Stomach (tissue), 9 donors: ENCODE data around the gene ZGPAT. TPM values are rescaled to one million over a fixed set of nuclear protein-coding genes. Genes with fewer than 3 reads are reported as not detected.

Source experiments
- DNase-seq, 2 donors: peaks; one replicate each; pipeline versions ENCODE4 v3.0.0 to v3.0.0-alpha.2; 2013 to 2019
- H3K27ac ChIP-seq, 5 donors: fragments of 200-600 bp in 4 of 5; sonication (generic) in 4 of 5; one replicate each; pipeline ENCODE4 v1.5.1; 2013 to 2019; ENCODE audit warnings: mild to moderate bottlenecking in 1 of 5, moderate library complexity in 1 of 5
- H3K27me3 ChIP-seq, 3 donors: fragments of 200-600 bp; sonication (generic); one replicate each; pipeline ENCODE4 v1.5.1; 2017 to 2019; ENCODE audit warnings: mixed run types in 1 of 3
- H3K36me3 ChIP-seq, 4 donors: fragments of 200-600 bp; sonication (generic); 1 replicate in 3 of 4; 2 replicates in 1 of 4; pipeline ENCODE4 v1.5.1; 2016 to 2019
- H3K4me1 ChIP-seq, 4 donors: fragments of 200-600 bp; sonication (generic); one replicate each; pipeline ENCODE4 v1.5.1; 2016 to 2019
- H3K4me3 ChIP-seq, 4 donors: fragments of 200-600 bp; sonication (generic) in 3 of 4; one replicate each; pipeline ENCODE4 v1.5.1; 2016 to 2019; ENCODE audit warnings: mild to moderate bottlenecking in 1 of 4
- H3K9me3 ChIP-seq, 4 donors: fragments of 200-600 bp; sonication (generic); one replicate each; pipeline ENCODE4 v1.5.1; 2016 to 2019
- EP300 ChIP-seq: sonication (generic); formaldehyde crosslinking; IDR thresholded peaks from one replicate; pipeline ENCODE4 v1.6.1; 2017; ENCODE audit warnings: antibody characterized with exemption
- POLR2A ChIP-seq, 4 donors: fragments of 450-650 bp; IDR thresholded peaks; one replicate each; pipeline ENCODE4 v1.6.1; 2016; ENCODE audit warnings: antibody characterized with exemption in 4 of 4, control low read depth in 2 of 4, mild to moderate bottlenecking in 1 of 4, moderate library complexity in 1 of 4
- POLR2AphosphoS5 ChIP-seq, 3 donors: sonication (generic); formaldehyde crosslinking; IDR thresholded peaks; one replicate each; pipeline ENCODE4 v1.6.1; 2016; ENCODE audit warnings: antibody characterized with exemption in 3 of 3
- WGBS, 5 donors: extraction: QIAGEN DNeasy Blood & Tissue Kit in 3 of 5; methylation state at CpG; one replicate each; pipeline versions ENCODE4 v1.1.5 to v1.1.7; 2013 to 2018; 5-methylcytosine and 5-hydroxymethylcytosine counted together
- intact Hi-C: fragments of 100-400 bp; cut with DNase I; formaldehyde crosslinking; loops from one replicate; pipeline ENCODE4 v1.15.1; 2023; ENCODE audit warnings: low total_unique reads
- polyA plus RNA-seq, 3 donors: library from polyadenylated mRNA; stranded (reverse); fragments of 200-250 nt; gene quantifications; one replicate each; pipeline ENCODE4 v1.2.3, GENCODE V29; 2013
- total RNA-seq, 5 donors: library from RNA; depleted of rRNA; stranded (reverse); fragments of >200 nt; gene quantifications; one replicate each; pipeline versions ENCODE4 v1.1.0 to v1.2.3, GENCODE V29; 2014 to 2016
- TF ChIP-seq, protein P1 (sequence below), 7 experiments: fragments of 450-650 bp in 4 of 7; fragments of 200-600 bp in 3 of 7; sonication (generic) in 3 of 7; IDR thresholded peaks; one replicate each; pipeline ENCODE4 v1.5.1; 2016 to 2019; ENCODE audit warnings: antibody characterized with exemption in 7 of 7, control low read depth in 2 of 7, mild to moderate bottlenecking in 1 of 7
- donor health status: healthy with polysubstance abuse.
- donor health status: Bipolar disorder and iron deficiency.
- donor health status: healthy.

ZGPAT gene
- total and polyA plus RNA-seq, 8 donors: 12.3 to 49.6 (median 38.5) TPM

DNA sequence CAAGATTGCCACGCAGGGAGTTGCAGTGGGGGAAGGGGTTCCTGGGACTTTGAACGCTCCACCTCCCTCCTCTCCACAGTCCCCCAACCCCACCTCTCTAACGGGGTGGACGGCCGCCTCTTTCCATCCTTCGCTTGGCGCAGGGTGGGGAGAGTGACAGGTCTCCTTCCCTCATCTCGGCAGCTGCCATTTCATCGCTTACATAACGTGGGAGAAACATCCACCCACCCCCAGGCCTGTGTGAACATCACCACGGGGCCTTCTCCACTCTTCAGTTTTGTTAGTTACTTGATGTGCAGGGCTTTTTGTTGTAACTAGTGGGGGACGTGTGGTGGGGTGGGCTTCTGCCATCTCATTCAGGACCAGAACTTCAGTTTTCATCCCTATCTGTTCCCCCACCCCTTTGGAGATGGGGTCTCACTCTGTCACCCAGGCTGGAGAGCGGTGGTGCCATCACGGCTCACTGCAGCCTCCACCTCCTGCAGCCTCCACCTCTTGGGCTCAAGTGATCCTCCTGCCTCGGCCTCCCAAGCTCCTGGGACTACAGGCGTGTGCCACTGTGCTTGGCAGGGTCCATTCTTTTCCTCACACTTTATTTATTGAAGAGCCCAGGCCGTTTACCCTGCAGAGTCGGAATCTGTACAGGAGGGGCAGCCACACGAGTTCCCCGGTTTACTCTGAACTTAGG is 32.0 kb upstream of the ZGPAT start:
- TF ChIP-seq EP300: no peak
- TF ChIP-seq POLR2A (IDR thresholded peaks at IDR 0.05): no peak
- no peak for TF ChIP-seq POLR2AphosphoS5 (IDR thresholded peaks at IDR 0.05)
- TF ChIP-seq, protein P1, sequence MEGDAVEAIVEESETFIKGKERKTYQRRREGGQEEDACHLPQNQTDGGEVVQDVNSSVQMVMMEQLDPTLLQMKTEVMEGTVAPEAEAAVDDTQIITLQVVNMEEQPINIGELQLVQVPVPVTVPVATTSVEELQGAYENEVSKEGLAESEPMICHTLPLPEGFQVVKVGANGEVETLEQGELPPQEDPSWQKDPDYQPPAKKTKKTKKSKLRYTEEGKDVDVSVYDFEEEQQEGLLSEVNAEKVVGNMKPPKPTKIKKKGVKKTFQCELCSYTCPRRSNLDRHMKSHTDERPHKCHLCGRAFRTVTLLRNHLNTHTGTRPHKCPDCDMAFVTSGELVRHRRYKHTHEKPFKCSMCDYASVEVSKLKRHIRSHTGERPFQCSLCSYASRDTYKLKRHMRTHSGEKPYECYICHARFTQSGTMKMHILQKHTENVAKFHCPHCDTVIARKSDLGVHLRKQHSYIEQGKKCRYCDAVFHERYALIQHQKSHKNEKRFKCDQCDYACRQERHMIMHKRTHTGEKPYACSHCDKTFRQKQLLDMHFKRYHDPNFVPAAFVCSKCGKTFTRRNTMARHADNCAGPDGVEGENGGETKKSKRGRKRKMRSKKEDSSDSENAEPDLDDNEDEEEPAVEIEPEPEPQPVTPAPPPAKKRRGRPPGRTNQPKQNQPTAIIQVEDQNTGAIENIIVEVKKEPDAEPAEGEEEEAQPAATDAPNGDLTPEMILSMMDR (IDR thresholded peaks at IDR 0.05): no peak
- no peaks in the 10 kb centered on the region for H3K27me3 ChIP-seq
- no peaks in the 10 kb centered on the region for H3K9me3 ChIP-seq

DNA sequence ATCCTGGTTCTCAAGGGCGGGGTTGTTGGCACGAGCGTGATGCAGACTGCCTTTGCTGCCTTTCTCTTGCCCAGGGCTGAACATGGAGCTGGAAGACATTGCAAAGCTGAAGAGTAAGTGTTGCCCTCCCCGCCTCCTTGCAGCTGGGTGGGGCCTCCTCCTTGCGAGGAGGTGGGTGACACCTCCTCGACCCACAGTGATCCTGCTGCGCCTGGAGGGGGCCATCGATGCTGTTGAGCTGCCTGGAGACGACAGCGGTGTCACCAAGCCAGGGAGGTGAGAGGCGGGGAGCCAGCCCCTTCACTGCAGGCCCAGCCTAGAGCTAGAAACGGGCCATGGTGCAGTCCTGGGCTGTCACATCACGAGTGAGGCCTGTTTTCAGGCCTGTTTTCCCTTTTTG is 29.8 kb upstream of the ZGPAT start:
- DNase-seq: no peak
- Histone ChIP-seq H3K4me1 (peaks cover 16 to 21% (median 17%) of the 10 kb centered on the region in 4 donors), H3K27me3 (no peaks in the 10 kb centered on the region), H3K4me3 (no peak overlapping the region), H3K27ac (no peak overlapping the region), H3K9me3 (no peaks in the 10 kb centered on the region), H3K36me3 (peaks cover 16 to 74% (median 70%) of the 10 kb centered on the region in 4 donors)
- intact Hi-C loops: no loop called here
- no peak for TF ChIP-seq POLR2A (IDR thresholded peaks at IDR 0.05)
- TF ChIP-seq, protein P1 (IDR thresholded peaks at IDR 0.05): no peak
- no peak for TF ChIP-seq EP300
- no peak for TF ChIP-seq POLR2AphosphoS5 (IDR thresholded peaks at IDR 0.05)
- WGBS, 5 donors: 83 to 92% (median 87%) methylated on average over 13 of the region's 13 CpGs; no CpG with 5 or more reads in 1 of the 5 donors

More for the DNA sequence above, 32.0 kb upstream of the ZGPAT start:
- Histone ChIP-seq H3K4me1 (no peaks in the 10 kb centered on the region), H3K27ac (no peak overlapping the region), H3K36me3 (peaks cover 16 to 87% (median 84%) of the 10 kb centered on the region in 4 donors), H3K4me3 (no peak overlapping the region)
- DNase-seq: no peak
- WGBS, 5 donors: 92 to 96% (median 95%) methylated on average over 20 of the region's 20 CpGs
- intact Hi-C loops: no loop called here

DNA sequence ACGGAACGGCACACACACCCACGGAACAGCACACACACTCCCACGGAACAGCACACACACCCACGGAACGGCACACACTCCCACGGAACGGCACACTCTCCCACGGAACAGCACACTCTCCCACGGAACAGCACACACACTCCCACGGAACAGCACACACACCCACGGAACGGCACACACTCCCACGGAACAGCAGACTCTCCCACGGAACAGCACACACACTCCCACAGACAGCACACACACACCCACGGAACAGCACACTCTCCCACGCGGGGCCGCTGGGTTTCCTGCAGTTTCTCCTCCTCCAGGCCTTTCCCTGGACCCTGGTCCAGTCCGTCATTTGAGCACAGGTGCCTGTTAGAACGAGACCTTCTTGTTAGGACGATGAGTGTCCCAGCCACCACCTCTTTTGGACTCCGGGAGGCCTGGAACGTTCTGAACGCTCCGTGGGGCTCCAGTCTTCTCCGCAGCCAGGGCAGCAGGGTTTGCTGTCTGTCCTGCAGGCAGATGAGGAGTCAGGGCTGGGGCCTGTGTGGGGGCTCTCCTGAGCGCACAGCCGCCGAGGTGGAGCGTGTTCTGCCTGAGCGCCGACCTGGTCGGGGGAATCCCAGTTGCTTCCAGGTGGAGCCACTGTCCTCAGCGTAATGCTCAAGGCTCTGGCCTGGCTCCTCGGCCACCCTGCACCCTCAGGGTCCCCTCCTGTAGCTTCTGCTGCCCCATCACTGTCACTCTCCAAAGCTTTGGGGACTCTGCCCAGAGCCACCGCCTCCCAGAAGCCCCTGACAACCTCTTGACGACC is 29.0 kb upstream of the ZGPAT start:
- Histone ChIP-seq H3K4me3 (no peak overlapping the region), H3K9me3 (no peaks in the 10 kb centered on the region), H3K4me1 (peaks cover 16 to 22% (median 20%) of the 10 kb centered on the region in 4 donors), H3K27ac (no peak overlapping the region), H3K36me3 (peaks cover 16 to 66% (median 63%) of the 10 kb centered on the region in 4 donors), H3K27me3 (no peaks in the 10 kb centered on the region)
- TF ChIP-seq POLR2AphosphoS5 (IDR thresholded peaks at IDR 0.05): no peak
- no peak for TF ChIP-seq POLR2A (IDR thresholded peaks at IDR 0.05)
- TF ChIP-seq, protein P1 (IDR thresholded peaks at IDR 0.05): no peak
- TF ChIP-seq EP300: no peak
- intact Hi-C loops: no loop called here
- WGBS, 5 donors: 85 to 92% (median 90%) methylated on average over 35 to 38 of the region's 38 CpGs
- no peak for DNase-seq

DNA sequence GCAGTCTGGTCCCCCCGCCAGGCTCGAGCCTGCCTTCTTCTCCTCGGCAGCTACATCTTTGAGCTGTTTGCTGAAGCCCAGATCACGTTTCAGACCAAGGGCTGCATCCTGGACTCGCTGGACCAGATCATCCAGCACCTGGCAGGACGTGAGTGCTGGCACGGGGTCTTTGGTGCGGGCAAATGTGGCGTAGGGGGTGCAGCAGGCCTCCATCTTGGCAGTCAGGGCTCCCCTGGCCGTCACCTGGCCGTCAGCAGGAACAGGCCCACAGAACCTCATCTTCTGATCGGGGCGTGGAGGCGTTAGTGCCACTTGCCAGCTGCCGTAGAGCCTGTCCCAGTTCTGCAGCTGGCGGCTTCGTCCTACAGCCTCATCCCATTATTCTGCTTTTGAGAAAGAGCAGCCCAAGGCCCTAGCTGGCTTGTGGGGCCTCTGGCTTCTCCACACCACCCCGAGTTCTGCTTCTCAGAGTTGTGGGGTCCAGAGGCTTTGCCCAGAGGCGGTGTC is 28.0 kb upstream of the ZGPAT start:
- peaks cover 16 to 56% (median 54%) of the 10 kb centered on the region in 4 donors for H3K36me3 ChIP-seq
- H3K4me3 ChIP-seq: no peak overlapping the region
- H3K27ac ChIP-seq: no peak overlapping the region
- no peaks in the 10 kb centered on the region for H3K27me3 ChIP-seq
- H3K9me3 ChIP-seq: no peaks in the 10 kb centered on the region
- 91 to 94% (median 94%) methylated on average over 15 to 19 of the region's 19 CpGs for WGBS, 5 donors
- peaks cover 16 to 22% (median 20%) of the 10 kb centered on the region in 4 donors for H3K4me1 ChIP-seq
- no peak for DNase-seq
- TF ChIP-seq EP300: no peak
- no peak for TF ChIP-seq POLR2A (IDR thresholded peaks at IDR 0.05)
- no peak for TF ChIP-seq POLR2AphosphoS5 (IDR thresholded peaks at IDR 0.05)
- TF ChIP-seq, protein P1 (IDR thresholded peaks at IDR 0.05): no peak
- intact Hi-C loops: no loop called here
